Fibroblast of lung (primary cell): ENCODE data around the gene SNRNP25.

Source experiments
- EZH2 ChIP-seq: IDR thresholded peaks from 2 replicates; pipeline ENCODE4 v1.5.1; 2012; ENCODE audit warnings: low read length, control low read depth, mild to moderate bottlenecking; ENCODE audit errors: missing control alignments
- TF ChIP-seq, protein P1 (sequence below), 2 donors: IDR thresholded peaks in 1 of 2; conservative IDR thresholded peaks in 1 of 2; 1 replicate in 1 of 2; 2 replicates in 1 of 2; pipeline ENCODE4 v1.5.1; 2011 to 2012; ENCODE audit warnings: low read length in 2 of 2, control low read depth in 1 of 2, inconsistent platforms in 1 of 2, low read depth in 1 of 2, mild to moderate bottlenecking in 1 of 2

DNA sequence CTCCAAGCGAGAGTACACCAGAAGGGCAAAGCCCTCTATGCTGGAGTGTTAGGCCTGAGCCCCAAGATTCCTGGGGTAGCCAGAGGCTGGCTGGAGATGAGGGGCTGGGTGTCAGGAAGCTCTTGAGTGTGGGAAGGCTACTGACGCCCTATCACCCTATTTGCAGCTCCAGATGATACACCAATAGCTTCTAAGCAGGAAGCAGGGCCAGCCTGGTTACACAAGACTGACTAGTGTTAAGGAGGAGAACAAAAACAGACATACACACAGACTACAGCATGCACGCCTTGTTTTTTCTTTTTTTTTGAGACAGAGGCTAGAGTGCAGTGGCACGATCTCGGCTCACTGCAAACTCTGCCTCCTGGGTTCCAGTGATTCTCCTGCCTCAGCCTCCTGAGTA, 16.1 kb upstream of the SNRNP25 start:
- TF ChIP-seq, protein P1, sequence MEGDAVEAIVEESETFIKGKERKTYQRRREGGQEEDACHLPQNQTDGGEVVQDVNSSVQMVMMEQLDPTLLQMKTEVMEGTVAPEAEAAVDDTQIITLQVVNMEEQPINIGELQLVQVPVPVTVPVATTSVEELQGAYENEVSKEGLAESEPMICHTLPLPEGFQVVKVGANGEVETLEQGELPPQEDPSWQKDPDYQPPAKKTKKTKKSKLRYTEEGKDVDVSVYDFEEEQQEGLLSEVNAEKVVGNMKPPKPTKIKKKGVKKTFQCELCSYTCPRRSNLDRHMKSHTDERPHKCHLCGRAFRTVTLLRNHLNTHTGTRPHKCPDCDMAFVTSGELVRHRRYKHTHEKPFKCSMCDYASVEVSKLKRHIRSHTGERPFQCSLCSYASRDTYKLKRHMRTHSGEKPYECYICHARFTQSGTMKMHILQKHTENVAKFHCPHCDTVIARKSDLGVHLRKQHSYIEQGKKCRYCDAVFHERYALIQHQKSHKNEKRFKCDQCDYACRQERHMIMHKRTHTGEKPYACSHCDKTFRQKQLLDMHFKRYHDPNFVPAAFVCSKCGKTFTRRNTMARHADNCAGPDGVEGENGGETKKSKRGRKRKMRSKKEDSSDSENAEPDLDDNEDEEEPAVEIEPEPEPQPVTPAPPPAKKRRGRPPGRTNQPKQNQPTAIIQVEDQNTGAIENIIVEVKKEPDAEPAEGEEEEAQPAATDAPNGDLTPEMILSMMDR (conservative IDR thresholded peaks at IDR 0.05 in 1 of 2, IDR thresholded peaks at IDR 0.05 in 1 of 2; ENCODE audit: low read depth in 1 of 2, low read length in 2 of 2), result no peak
- no peak for TF ChIP-seq EZH2
